GM19372 (cell line): ENCODE results near the gene ANO5.
"Not testable (repeated sequence)": the region's sequence is repeated elsewhere in the genome, so short reads cannot be mapped to it uniquely, and the experiment has no call there.

Source experiments
- ATAC-seq: cut with Tn5 transposase; IDR thresholded peaks from one replicate; pipeline ENCODE4 v1.9.1; 2021; ENCODE audit warnings: mild to moderate bottlenecking, low read depth, moderate library complexity; ENCODE audit not compliant: unreplicated experiment

Gene ANO5

DNA sequence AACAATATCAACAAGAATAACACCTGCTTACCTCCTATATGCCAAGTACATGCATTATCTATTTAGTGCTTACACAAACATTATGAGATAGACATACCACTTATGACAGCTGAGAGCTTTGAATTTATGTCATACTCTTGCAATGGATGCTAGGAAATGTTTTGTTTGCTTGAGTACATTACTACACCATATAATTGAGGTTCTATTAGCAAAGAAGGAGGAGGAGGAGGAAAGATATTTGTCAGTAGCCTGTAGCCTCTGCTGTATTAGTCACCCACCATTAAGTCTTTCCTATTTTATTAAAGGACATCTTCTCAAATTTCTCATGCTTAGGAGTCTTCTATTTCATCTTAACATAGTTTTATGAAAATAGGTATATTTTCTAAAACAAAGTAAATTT is 6.4 kb downstream of the ANO5 start:
- no peak for ATAC-seq

DNA sequence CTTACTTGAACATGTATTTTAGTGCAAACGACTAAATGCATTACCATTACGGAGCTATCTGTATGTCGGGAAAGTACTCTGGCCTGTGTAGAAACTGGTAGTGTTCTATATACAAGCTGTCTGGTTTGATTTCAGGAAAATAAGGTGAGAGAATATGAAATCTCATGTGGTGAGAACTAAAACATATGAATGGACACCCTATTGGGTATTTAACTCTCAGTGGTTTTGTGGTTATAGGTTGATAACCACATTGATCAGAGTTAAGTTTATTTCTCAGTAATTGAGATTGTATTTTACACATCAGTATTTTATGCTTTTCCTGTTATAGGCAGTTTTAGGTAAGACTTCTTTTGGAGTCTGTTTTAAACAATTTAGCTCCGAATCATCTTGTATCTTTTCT is 10.4 kb downstream of the ANO5 start:
- ATAC-seq = no peak

DNA sequence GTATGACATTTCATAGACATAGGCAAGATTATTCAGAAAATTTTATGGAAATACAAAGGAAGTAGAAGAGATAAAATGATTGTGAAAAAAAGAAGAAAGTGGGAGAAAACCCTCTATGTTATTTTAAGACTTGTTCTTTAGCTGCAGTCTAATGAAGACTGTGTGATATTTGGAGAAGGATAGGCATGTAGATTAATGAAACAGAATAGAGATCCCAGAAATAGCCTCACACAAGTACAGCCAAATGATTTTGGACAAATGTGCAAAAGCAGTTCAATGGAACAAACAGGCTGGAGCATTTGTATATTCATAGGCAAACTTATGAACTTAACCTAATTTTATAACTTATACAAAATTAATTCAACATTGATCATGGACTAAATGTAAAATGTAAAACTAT is 14.3 kb downstream of the ANO5 start:
- no peak for ATAC-seq

DNA sequence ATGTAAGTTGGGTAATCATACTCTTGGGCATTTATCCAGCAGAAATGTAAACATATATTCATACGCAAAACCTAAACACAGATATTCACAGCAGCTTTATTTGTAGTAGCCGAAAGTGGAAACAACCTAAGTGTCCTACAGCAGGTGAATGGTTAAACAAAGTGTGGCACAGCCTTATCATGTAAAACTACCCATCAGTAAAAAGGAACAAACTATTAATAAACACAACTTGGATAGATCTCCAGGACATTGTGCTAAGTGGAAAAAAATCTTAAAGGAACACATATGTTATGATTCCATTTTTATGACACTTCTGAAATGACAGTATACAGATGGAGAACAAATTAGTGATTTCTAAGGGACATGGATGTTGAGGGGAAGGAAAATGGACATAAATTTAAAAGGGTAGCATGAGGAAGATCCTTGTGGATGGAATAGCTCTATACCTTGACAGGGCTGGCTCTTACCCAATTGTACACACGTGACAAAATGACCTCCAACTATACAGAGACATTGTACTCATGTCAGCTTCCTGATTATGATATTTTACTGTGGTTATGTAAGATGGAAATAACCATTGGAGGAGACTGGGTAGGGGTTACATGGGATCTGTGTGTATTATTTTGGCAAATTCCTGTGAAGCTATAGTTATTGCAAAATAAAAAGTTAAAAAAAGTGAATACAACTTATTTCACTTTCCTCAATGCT is 15.4 kb downstream of the ANO5 start:
- ATAC-seq = no peak

DNA sequence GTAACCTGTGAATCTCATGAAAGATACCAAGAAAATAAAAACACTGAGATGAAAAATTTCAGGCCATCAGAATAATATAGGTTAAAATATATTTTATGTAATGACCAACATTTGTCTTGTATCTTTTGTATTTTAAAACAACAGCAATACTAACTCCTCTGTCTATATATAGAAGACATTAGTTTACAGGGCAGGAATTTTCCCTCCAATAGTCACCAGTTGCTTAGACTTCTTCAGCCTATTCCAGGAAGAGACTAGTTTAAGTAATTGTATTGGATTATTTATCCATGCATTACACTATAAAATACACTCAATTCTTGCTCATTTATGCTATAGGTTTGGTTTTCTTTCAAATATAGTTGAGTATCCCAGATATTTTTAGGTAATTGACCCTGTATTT is 24.1 kb downstream of the ANO5 start:
- ATAC-seq = no peak

DNA sequence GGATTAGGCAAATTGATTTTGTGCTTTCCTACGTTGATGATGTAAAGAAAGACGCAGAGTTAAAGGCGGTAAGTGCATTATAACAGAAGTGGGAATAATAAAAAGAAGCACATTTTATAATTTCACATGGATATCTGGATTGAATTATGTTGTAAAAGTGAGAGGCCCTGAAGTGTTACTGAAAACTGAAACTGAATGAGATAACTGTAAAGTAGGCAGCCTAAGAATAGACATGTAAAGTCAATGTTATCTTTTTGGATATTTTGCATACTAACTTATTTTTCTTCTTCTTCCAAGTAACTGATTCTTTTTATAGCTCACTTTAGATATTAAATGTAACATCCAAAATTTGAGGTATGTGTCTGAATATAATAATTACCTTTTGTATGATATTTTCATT is 28.3 kb downstream of the ANO5 start:
- ATAC-seq = no peak

DNA sequence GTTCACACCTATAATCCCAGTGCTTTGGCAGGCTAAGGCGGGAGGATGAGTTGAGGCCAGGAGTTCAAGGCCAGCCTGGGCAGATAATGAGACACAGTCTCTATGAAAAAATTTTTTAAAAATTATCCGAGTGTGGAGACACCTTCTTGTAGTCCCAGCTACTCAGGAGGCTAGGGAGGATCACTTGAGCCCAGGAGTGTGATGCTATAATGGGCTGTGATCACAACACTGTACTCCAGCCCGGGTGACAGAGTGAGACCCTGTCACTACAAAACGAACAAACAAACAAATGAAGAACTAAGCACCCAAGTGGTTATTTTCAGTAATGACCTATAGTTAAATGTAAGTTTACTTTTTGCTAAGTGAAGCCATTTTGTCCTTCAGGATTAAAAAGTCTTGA is 32.3 kb downstream of the ANO5 start:
- ATAC-seq = no peak

DNA sequence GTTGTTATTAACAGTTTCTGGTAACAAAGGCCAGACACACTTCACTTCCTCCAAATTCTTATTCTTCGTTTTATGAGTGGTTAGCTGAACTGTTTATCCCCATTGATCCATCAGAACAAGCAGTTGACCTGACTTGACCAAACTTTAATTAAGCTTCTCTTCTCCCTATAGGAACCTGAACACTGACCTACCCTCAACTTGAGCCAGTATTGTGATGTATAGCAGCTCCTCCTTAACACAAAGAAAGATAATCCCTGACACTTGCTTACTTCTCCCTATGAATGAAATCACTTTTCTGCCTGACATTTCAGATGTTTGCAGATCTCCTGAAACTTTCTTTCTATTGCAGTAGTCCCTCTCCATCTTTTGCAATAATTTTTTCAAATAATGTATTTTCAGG is 41.9 kb downstream of the ANO5 start:
- ATAC-seq = no peak

DNA sequence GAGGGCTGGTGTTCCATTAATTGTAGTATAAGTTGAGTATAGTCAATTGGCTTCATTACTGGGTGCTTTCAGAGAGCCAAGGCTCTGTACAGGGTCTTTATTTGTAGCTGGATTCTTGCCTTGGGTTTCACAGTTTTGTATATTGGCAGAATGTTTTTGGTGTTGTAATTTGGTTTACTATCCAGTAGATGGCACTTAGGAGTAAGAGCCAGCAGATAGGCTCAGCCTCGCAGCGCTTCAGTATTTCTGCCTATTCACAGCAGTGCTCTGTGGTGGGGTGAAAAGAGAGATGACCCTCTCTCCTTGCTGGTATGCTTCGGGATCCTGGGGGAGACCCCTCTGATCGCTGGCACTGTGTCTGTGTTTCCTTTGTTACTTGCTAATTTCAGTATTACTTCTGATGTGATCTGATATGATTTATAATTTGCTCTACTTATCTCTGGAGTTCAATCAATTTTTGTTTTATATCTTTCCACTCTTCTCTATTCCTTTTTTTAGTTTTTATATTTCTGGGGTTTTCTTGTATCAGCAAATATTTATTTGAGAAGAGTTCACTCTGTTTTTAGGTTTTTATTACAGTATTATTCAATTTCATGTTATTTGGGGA is 52.2 kb downstream of the ANO5 start:
- ATAC-seq = peak; percentile 85

DNA sequence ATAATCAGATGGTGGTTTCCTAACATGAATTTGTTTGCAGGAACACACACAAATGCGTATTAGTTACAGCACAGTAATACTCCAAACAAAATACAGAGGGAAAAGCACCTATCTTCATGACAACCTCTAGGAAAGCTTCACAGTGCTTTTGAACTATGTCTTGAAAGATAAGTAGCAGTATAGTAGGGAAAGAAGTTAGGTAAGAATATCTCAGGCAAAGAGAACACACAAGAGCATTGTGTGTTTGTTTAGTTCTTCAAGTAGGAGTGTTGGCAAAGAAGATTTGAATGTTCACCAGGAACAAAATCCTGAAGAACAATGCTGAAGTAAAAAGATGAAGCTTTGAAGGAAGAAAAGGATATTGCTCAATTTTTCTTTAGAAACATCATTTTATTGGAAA is 54.1 kb downstream of the ANO5 start:
- ATAC-seq = no peak

DNA sequence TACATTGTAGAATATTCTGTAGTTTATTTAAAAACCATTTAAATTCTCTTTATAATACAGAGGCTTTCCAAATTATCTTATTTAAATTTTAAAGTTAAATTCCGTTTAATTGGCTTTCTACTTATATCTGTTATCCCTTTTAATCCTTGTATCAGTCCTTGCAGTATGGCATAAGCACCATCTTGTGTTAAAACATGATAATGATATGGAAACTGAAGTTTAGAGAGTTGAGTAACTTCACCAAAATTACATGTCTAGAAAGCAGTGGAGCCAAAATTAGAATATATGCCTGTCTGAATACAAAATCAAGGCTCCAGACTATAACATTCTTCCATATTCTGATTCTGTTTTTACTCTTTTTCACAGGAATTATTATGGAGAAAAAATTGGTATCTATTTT is 57.0 kb downstream of the ANO5 start:
- ATAC-seq = no peak

DNA sequence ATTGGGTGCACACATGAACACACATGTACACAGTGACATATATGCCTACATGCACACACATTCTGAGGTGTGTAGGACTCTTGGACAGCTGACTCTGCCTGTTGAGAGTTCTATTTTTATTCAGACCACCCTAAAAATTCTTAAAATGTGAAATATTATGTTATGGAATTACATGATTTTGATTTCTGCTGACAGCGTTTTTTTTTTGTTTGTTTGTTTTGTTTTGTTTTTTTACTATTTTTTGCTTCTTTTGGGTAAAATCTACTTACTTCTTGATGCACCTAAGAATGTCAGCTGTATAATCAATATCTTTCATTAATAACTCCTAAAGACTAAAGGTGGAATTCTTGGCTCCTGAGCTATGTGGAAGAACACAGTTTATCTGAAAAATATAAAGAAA is 64.0 kb downstream of the ANO5 start:
- ATAC-seq = no peak

DNA sequence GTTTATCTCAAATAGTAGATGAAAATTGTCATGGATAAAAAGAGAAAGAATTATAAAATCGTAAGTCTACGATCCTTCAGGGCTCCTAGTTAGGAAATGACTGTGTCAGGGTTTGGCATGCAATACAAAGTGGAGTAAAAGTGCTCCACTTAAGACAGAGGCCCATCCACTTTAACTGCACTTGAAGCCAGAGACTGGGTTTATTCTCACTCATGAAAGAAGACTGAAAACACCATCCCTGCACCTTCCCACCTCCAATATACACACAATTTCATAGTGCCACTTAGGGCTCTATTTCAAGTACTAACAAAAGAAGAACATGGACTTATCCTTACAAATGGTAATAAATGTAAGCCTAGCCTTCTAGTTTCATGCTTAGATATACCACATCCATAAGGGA is 70.7 kb downstream of the ANO5 start:
- no peak for ATAC-seq

DNA sequence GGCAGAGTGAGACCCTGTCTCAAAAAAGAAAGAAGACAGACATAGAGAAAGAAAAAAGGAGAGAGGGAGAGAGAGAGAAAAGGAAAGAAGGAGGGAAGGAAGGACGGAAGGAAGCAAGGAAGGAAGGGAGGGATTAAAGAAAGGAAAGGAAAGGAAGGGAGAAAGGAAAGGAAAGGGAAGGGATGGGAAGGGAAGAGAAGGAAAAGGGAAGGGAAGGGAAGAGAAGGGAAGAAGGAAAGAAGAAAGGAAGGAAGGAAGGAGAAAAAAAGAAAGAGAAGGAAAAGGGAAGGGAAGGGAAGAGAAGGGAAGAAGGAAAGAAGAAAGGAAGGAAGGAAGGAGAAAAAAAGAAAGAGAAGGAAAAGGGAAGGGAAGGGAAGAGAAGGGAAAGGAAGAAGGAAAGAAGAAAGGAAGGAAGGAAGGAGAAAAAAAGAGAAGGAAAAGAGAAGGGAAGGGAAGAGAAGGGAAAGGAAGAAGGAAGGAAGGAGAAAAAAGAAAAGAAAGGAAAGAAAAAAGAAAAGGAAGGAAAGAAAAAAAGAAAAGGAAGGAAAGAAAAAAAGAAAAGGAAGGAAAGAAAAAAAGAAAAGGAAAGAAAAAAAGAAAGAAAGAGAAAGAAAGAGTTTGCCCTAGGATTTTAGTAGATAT is 76.2 kb downstream of the ANO5 start:
- ATAC-seq = not testable (repeated sequence)

DNA sequence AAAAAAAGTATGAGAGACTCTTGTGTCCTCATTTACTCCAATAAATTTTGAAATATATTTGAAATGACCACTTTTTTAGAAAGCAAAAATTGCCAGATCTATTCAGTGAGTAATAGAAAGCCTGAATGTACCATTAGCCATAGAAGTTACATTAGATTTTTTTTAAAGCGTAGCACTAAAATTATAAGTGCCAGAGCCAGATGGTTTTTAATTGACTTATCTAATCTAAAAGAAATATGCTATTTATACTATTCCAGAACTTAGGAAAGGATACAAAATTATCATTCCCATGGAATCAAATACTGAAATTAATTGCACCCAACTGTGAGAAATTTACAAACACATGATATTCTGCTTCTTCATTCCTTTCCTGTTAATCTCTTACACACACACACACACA is 80.9 kb downstream of the ANO5 start:
- no peak for ATAC-seq

DNA sequence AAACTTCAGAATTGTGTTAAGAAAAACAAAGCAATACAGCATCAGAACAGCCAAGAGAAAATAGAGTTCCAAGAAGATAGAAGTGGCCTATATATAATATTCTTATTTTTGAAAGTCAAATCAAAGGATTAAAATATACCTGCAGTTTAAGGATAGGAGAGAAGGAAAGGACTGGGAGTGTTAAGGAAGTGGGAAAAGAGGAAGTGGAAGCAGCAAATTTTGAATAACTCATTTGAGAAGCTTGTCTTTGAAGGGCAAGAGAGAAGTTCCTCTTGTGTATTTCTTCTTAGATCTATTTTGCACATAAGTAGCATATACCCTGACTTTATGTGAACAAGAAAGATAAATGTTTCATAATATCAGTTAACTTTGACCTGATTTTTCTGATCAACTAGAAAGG is 82.7 kb downstream of the ANO5 start:
- ATAC-seq = no peak

DNA sequence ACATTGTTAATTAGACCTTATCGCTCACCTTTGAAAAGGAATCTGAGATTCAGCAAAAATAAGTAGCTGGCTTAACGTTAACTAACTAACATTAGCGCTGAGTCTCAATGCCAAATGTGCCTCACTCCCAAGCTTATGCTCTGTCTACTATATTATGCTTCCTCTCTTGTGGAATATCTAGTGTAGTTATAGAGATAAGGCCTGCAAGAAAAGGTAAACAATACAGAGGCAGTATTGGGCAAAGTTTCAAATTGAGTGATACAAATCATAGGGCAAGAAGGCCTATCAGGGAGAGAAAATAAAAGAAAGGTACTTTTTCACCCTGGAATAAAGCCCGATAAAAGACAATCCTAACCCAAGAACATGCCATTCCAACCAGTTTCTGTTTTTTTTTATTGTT is 83.7 kb downstream of the ANO5 start:
- ATAC-seq = no peak

DNA sequence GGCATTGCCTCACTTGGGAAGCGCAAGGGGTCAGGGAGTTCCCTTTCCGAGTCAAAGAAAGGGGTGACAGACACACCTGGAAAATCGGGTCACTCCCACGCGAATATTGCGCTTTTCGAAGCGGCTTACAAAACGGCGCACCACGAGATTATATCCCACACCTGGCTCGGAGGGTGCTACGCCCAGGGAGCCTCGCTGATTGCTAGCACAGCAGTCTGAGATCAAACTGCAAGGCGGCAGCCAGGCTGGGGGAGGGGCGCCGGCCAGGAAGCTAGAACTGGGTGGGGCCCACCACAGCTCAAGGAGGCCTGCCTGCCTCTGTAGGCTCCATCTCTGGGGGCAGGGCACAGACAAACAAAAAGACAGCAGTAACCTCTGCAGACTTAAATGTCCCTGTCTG is 92.1 kb downstream of the ANO5 start:
- not testable (repeated sequence) for ATAC-seq

DNA sequence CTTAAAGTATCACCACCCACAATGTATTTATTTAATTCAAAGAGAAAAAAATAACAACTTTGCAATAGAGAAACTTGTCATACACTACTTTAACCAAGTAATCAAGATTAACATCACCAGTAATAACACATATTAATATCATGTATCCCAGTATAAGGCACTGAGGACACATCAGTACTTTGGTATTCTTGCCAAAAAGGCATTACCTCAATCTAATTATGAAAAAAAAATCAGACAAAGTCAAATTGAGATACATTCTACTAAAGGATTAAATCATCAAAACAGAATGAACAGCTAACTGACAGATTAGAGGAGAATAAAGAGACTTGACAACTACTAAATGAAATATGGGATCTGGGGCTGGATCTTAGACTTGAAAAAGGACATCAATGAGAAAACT is 109.5 kb downstream of the ANO5 start:
- no peak for ATAC-seq

DNA sequence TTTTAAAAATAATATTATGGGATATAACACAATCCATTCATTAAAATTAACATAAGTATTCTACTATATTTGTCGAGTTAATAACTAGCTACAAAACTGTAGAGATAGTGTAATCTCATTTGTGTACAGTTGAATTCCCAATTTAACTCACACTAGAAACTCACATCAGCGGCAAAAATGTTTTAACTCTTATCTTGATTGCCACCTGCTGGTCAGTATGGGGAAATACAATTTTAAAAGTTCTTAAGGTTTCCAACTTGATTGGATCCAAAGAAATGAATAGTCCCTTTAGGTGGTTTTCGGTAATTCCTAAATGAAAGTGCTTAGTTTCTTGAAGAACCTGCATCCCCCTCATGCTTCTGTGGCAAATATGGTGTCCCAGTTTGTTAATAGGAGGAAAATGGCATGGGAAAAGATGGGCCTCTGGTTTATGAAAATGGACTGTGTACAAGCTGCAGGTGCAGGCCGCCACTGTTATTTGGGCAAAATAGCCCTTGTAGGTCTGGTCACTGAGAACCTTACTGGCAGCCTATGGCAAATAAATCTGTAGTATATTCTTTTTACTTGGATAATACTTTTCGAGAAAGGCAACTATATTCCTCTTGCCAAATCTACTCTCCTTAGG is 111.6 kb downstream of the ANO5 start:
- ATAC-seq = peak; percentile 64

DNA sequence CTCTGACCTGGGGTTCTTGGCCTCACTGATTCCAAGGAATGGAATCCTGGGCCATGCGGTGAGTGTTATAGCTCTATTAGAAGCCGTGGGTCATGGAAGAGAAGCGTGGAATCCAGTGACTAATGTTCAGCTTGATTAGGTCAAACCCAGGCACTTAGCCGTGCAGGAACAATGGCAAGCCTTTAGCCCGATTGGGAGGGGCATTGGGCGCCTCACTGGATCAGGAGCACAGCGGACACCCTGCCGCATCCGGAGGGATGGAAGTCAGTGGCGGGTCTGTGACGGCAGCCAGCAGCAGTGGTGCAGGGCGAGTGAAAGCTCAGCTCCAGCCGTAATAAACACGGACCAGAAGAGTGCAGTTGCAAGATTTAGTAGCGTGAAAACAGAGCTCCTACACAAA is 124.8 kb downstream of the ANO5 start:
- ATAC-seq = no peak

DNA sequence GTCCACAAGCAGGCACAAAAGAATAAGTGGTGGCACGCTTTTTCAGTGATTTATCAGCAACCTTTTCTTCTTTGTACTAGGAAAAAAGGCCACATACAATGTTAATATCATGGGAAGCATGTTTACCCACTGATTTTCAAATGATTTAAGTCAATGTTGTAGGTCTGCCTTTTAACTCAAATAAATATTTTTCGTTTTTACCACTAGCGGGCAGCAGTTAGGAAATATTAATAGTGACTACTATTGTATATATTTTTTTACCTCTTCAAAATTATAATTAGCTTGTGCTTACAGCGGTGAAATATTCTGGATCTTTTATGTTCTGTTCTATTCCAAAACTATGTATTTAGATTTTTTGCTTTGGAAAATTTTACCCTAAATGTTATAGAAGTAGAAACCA is 138.9 kb downstream of the ANO5 start:
- no peak for ATAC-seq
